Cardiac muscle cell (in vitro differentiated cells and primary cell): Measurements from ENCODE around the gene AP1M2. TPM values are rescaled to one million over a fixed set of nuclear protein-coding genes. Genes with fewer than 3 reads are reported as not detected.
"Not testable (repeated sequence)": the region's sequence is repeated elsewhere in the genome, so short reads cannot be mapped to it uniquely, and the experiment has no call there.

Experiments used
- DNase-seq, 2 donors: peaks; one replicate each; pipeline versions ENCODE4 v3.0.0 to v3.0.0-alpha.2; 2010 to 2017; ENCODE audit warnings: low read depth in 1 of 2, low spot score in 1 of 2
- H3K27ac ChIP-seq: fragments of 200-600 bp; sonication (generic); 2 replicates; pipeline ENCODE4 v1.5.1; 2016
- H3K27me3 ChIP-seq: fragments of 200-600 bp; sonication (generic); 2 replicates; pipeline ENCODE4 v1.6.0; 2016; ENCODE audit warnings: control low read depth
- H3K36me3 ChIP-seq: fragments of 200-600 bp; sonication (generic); 2 replicates; pipeline ENCODE4 v1.5.1; 2016; ENCODE audit warnings: control low read depth
- H3K4me1 ChIP-seq: fragments of 200-600 bp; sonication (generic); 2 replicates; pipeline ENCODE4 v1.8.1; 2017; ENCODE audit warnings: low read depth, mild to moderate bottlenecking, mixed run types
- H3K4me3 ChIP-seq: fragments of 200-600 bp; sonication (generic); 2 replicates; pipeline ENCODE4 v1.5.1; 2016; ENCODE audit warnings: mild to moderate bottlenecking
- H3K9me3 ChIP-seq: fragments of 200-600 bp; sonication (generic); 2 replicates; pipeline ENCODE4 v1.5.1; 2017; ENCODE audit warnings: low read depth, mild to moderate bottlenecking, control low read depth
- CTCF ChIP-seq: IDR thresholded peaks from 2 replicates; pipeline ENCODE4 v1.5.1; 2012; ENCODE audit warnings: low read depth, mild to moderate bottlenecking, low read length
- polyA plus RNA-seq: library from polyadenylated mRNA; unstranded; fragments of >200 nt; fragmentation: Nextera tagmentation; extraction: Ambion mirVana; gene quantifications from 2 replicates; pipeline ENCODE4 v1.2.1, GENCODE V29; 2016
- total RNA-seq: library from RNA; depleted of rRNA; stranded (reverse); fragments of >200 nt; gene quantifications from 2 replicates; pipeline ENCODE4 v1.2.3, GENCODE V29; 2016

The AP1M2 gene
- total and polyA plus RNA-seq, 2 experiments from 2014 or later = 0.12 to 0.28 TPM

- DNase-seq = no peak
- Histone ChIP-seq H3K9me3 (no peaks in the 10 kb centered on the region), H3K27ac (no peak overlapping the region), H3K4me1 (no peaks in the 10 kb centered on the region), H3K4me3 (no peak overlapping the region), H3K36me3 (no peaks in the 10 kb centered on the region), H3K27me3 (no peaks in the 10 kb centered on the region)
- TF ChIP-seq CTCF = no peak
Observed at GRCh38 chr19:10574462-10574861, 12.7 kb downstream of the AP1M2 start.

- H3K27ac ChIP-seq, H3K9me3 ChIP-seq, DNase-seq, H3K4me1 ChIP-seq, H3K36me3 ChIP-seq, H3K4me3 ChIP-seq, H3K27me3 ChIP-seq: not testable (repeated sequence)
Observed at GRCh38 chr19:10573793-10574192, 13.3 kb downstream of the AP1M2 start.

- Histone ChIP-seq H3K27me3 (peaks cover 8% of the 10 kb centered on the region), H3K9me3 (no peaks in the 10 kb centered on the region), H3K27ac (peak within 1 kb of the TSS; percentile 80), H3K36me3 (no peaks in the 10 kb centered on the region), H3K4me3 (peak within 1 kb of the TSS; percentile 51), H3K4me1 (peaks cover 10% of the 10 kb centered on the region)
- peak; percentile 100 for DNase-seq
- peak; percentile 10 for TF ChIP-seq CTCF
Observed at GRCh38 chr19:10568826-10569651, 18.1 kb downstream of the AP1M2 start, which contains the start of gene CDKN2D. TSS of gene CDKN2D (minus strand) at chr19:10568979. CDS start at chr19:10568653, 326 bp downstream.

- no peak for TF ChIP-seq CTCF
- H3K36me3 ChIP-seq = no peaks in the 10 kb centered on the region
- H3K4me1 ChIP-seq = peaks cover 10% of the 10 kb centered on the region
- H3K27me3 ChIP-seq = peaks cover 8% of the 10 kb centered on the region
- peak overlapping the region; percentile 51 for H3K4me3 ChIP-seq
- no peak for DNase-seq
- no peaks in the 10 kb centered on the region for H3K9me3 ChIP-seq
- peak overlapping the region; percentile 40 for H3K27ac ChIP-seq
Observed at GRCh38 chr19:10568062-10568825, 18.9 kb downstream of the AP1M2 start.

- Histone ChIP-seq H3K9me3 (no peaks in the 10 kb centered on the region), H3K36me3 (no peaks in the 10 kb centered on the region), H3K4me1 (peaks cover 10% of the 10 kb centered on the region), H3K27ac (no peak overlapping the region), H3K27me3 (peaks cover 8% of the 10 kb centered on the region), H3K4me3 (peak overlapping the region; percentile 51)
- no peak for DNase-seq
- TF ChIP-seq CTCF = no peak
Observed at GRCh38 chr19:10567656-10568055, 19.5 kb downstream of the AP1M2 start.
